IMR-90 (cell line): ENCODE data around the gene IZUMO4. TPM values are rescaled to one million over a fixed set of nuclear protein-coding genes. Genes with fewer than 3 reads are reported as not detected.
A peak's percentile ranks its signal among the peaks of the same experiment; 100 is the strongest.

Experiments
- ATAC-seq: fragments of 200-7000 bp; cut with Tn5 transposase; 2 replicates; pipeline ENCODE4 v1.9.1; 2020; ENCODE audit warnings: low read depth, mild to moderate bottlenecking, moderate library complexity
- BruUV-seq: library from RNA; stranded (reverse); fragments of 400-500 nt; replicated peaks from 2 replicates; lab custom pipeline; 2021; lab: Mats Ljungman, UMichigan
- CTCF ChIA-PET: fragments of 300-600 bp; formaldehyde crosslinking; extraction: SDS; loops from one replicate; lab custom pipeline; 2021; ENCODE audit warnings: antibody characterized with exemption; lab: Yijun Ruan, JAX
- POLR2A ChIA-PET: fragments of 300-600 bp; sonication (Branson Sonifier 250); formaldehyde crosslinking; loops from one replicate; lab custom pipeline; 2022; ENCODE audit warnings: antibody characterized with exemption; ENCODE audit not compliant: unreplicated experiment; lab: Charles Lee
- DNase-seq: peaks from one replicate; pipeline ENCODE4 v3.0.0; 2013
- H2AFZ ChIP-seq: replicated peaks from 2 replicates; pipeline ENCODE3; 2013; ENCODE audit warnings: low read length, mild to moderate bottlenecking; ENCODE audit not compliant: poor library complexity
- H2AK5ac ChIP-seq: 2 replicates; pipeline ENCODE4 v1.6.1; 2013; ENCODE audit warnings: low read depth, low read length, inconsistent platforms
- H2AK9ac ChIP-seq: replicated peaks from 2 replicates; pipeline ENCODE3; 2013; ENCODE audit warnings: mild to moderate bottlenecking, low read depth, low read length, moderate library complexity; ENCODE audit not compliant: poor library complexity
- H2BK120ac ChIP-seq: 2 replicates; pipeline ENCODE4 v1.6.1; 2013; ENCODE audit warnings: low read depth, low read length, inconsistent platforms
- H2BK15ac ChIP-seq: 3 replicates; pipeline ENCODE4 v1.6.1; 2013; ENCODE audit warnings: low read depth, low read length, inconsistent platforms
- H2BK20ac ChIP-seq: 2 replicates; pipeline ENCODE4 v1.6.1; 2013; ENCODE audit warnings: low read depth, mild to moderate bottlenecking, inconsistent platforms, low read length, moderate library complexity
- H2BK5ac ChIP-seq: 2 replicates; pipeline ENCODE4 v1.6.1; 2013; ENCODE audit warnings: mild to moderate bottlenecking, low read depth, low read length, inconsistent platforms; ENCODE audit not compliant: poor library complexity, severe bottlenecking
- H3K14ac ChIP-seq: replicated peaks from 2 replicates; pipeline ENCODE4 v1.6.1; 2013; ENCODE audit warnings: low read depth, low read length, inconsistent platforms
- H3K18ac ChIP-seq: 2 replicates; pipeline ENCODE4 v1.6.1; 2013; ENCODE audit warnings: low read depth, low read length, control low read depth
- H3K23ac ChIP-seq: 2 replicates; pipeline ENCODE4 v1.6.1; 2013; ENCODE audit warnings: low read depth, low read length, inconsistent platforms
- H3K27ac ChIP-seq: 2 replicates; pipeline ENCODE4 v1.5.1; 2013; ENCODE audit warnings: mild to moderate bottlenecking, control low read depth, low read length; ENCODE audit not compliant: insufficient read depth
- H3K27me3 ChIP-seq: 2 replicates; pipeline ENCODE4 v1.6.1; 2013; ENCODE audit warnings: low read length; ENCODE audit not compliant: control insufficient read depth, insufficient read depth
- H3K36me3 ChIP-seq: 2 replicates; pipeline ENCODE4 v1.6.1; 2013; ENCODE audit warnings: low read length, mixed read lengths; ENCODE audit not compliant: control insufficient read depth, insufficient read depth
- H3K4ac ChIP-seq: 2 replicates; pipeline ENCODE4 v1.6.1; 2013; ENCODE audit warnings: low read depth, low read length, inconsistent platforms
- H3K4me1 ChIP-seq: 2 replicates; pipeline ENCODE4 v1.6.1; 2013; ENCODE audit warnings: low read length, mixed read lengths; ENCODE audit not compliant: control insufficient read depth, insufficient read depth
- H3K4me2 ChIP-seq: 2 replicates; pipeline ENCODE4 v1.6.1; 2013; ENCODE audit warnings: low read depth, mild to moderate bottlenecking, control low read depth, low read length, moderate library complexity
- H3K4me3 ChIP-seq: 2 replicates; pipeline ENCODE4 v1.5.1; 2013; ENCODE audit warnings: low read depth, mild to moderate bottlenecking, control low read depth, low read length, moderate library complexity; ENCODE audit not compliant: insufficient read depth
- H3K56ac ChIP-seq: 2 replicates; pipeline ENCODE4 v1.6.1; 2013; ENCODE audit warnings: low read length, inconsistent platforms; ENCODE audit not compliant: insufficient read depth; ENCODE audit errors: extremely low read depth
- H3K79me1 ChIP-seq, 2 experiments: 2 replicates each; pipeline ENCODE4 v1.6.1; 2013; ENCODE audit warnings: low read length in 2 of 2, inconsistent platforms in 1 of 2, low read depth in 1 of 2
- H3K9ac ChIP-seq: 2 replicates; pipeline ENCODE4 v1.6.1; 2013; ENCODE audit warnings: low read depth, low read length, control low read depth
- H3K9me1 ChIP-seq: 2 replicates; pipeline ENCODE4 v1.6.1; 2013; ENCODE audit warnings: low read length, inconsistent platforms; ENCODE audit not compliant: insufficient read depth
- H3K9me3 ChIP-seq: 2 replicates; pipeline ENCODE4 v1.6.1; 2013; ENCODE audit warnings: low read length; ENCODE audit not compliant: control insufficient read depth, insufficient read depth
- H4K20me1 ChIP-seq: 2 replicates; pipeline ENCODE4 v1.6.1; 2013; ENCODE audit warnings: low read length, inconsistent platforms; ENCODE audit not compliant: insufficient read depth
- H4K5ac ChIP-seq: 2 replicates; pipeline ENCODE4 v1.6.1; 2013; ENCODE audit warnings: mild to moderate bottlenecking, low read depth, low read length, control low read depth
- H4K8ac ChIP-seq, 2 experiments: 2 replicates each; pipeline ENCODE4 v1.6.1; 2013; ENCODE audit warnings: low read depth in 2 of 2, low read length in 2 of 2, control low read depth in 1 of 2, inconsistent platforms in 1 of 2
- H4K91ac ChIP-seq: 2 replicates; pipeline ENCODE4 v1.6.1; 2013; ENCODE audit warnings: low read depth, low read length, inconsistent platforms; ENCODE audit not compliant: insufficient read depth
- BHLHE40 ChIP-seq: fragments of 150-350 bp; IDR thresholded peaks from 2 replicates; pipeline ENCODE4 v1.6.1; 2016; ENCODE audit warnings: mild to moderate bottlenecking, low read depth, low read length
- CEBPB ChIP-seq: IDR thresholded peaks from 2 replicates; pipeline ENCODE4 v1.6.1; 2012; ENCODE audit warnings: low read depth, low read length, improper control_type of control experiment
- FOS ChIP-seq: fragments of 150-350 bp; IDR thresholded peaks from 2 replicates; pipeline ENCODE4 v1.6.1; 2016; ENCODE audit warnings: low read depth, low read length
- MAFK ChIP-seq: IDR thresholded peaks from 2 replicates; pipeline ENCODE4 v1.6.1; 2012; ENCODE audit warnings: low read depth, low read length, improper control_type of control experiment
- MAZ ChIP-seq: IDR thresholded peaks from 2 replicates; pipeline ENCODE4 v1.6.1; 2012; ENCODE audit warnings: low read depth, mild to moderate bottlenecking, low read length, improper control_type of control experiment, moderate library complexity, borderline replicate concordance
- MXI1 ChIP-seq: IDR thresholded peaks from 2 replicates; pipeline ENCODE4 v1.6.1; 2012; ENCODE audit warnings: low read depth, mild to moderate bottlenecking, low read length, moderate library complexity, borderline replicate concordance
- NFE2L2 ChIP-seq: fragments of 150-350 bp; IDR thresholded peaks from 2 replicates; pipeline ENCODE4 v1.6.1; 2016; ENCODE audit warnings: low read depth, mild to moderate bottlenecking, low read length
- POLR2A ChIP-seq: IDR thresholded peaks from 2 replicates; pipeline ENCODE4 v1.6.1; 2012; ENCODE audit warnings: mild to moderate bottlenecking, low read depth, low read length
- RCOR1 ChIP-seq: IDR thresholded peaks from 2 replicates; pipeline ENCODE4 v1.6.1; 2012; ENCODE audit warnings: mild to moderate bottlenecking, low read length, improper control_type of control experiment; ENCODE audit not compliant: insufficient replicate concordance
- RFX5 ChIP-seq: IDR thresholded peaks from 2 replicates; pipeline ENCODE4 v1.8.0; 2012; ENCODE audit warnings: low read depth, mild to moderate bottlenecking, low read length, moderate library complexity
- SMC3 ChIP-seq: fragments of 150-350 bp; IDR thresholded peaks from 2 replicates; pipeline ENCODE4 v1.6.1; 2016; ENCODE audit warnings: low read depth, mild to moderate bottlenecking, antibody characterized with exemption, low read length, moderate library complexity
- WGBS, 2 experiments: methylation state at CpG; one replicate each; pipeline versions ENCODE4 v1.1.5 to v1.1.7; 2013; ENCODE audit warnings: missing lambda C conversion rate in 2 of 2; ENCODE audit not compliant: insufficient read length in 1 of 2; ENCODE audit errors: extremely low coverage in 2 of 2; 5-methylcytosine and 5-hydroxymethylcytosine counted together
- dilution Hi-C: fragments of 300-500 bp; cut with HindIII; formaldehyde crosslinking; loops from one replicate; pipeline ENCODE4 v1.14.3; 2018; ENCODE audit warnings: low sequenced_read_pairs; ENCODE audit not compliant: unreplicated experiment
- in situ Hi-C: fragments of 300-500 bp; cut with MboI; formaldehyde crosslinking; loops from 3 replicates; pipeline ENCODE4 v1.14.3; 2019; ENCODE audit warnings: low sequenced_read_pairs, inconsistent platforms, mixed read lengths
- intact Hi-C: fragments of 100-400 bp; cut with micrococcal nuclease; formaldehyde crosslinking; loops from 2 replicates; pipeline ENCODE4 v1.10.0; 2022
- polyA plus RNA-seq, 3 experiments: library from polyadenylated mRNA; depleted of rRNA; stranded (reverse); fragments of >200 nt; gene quantifications; 2 replicates each; pipeline ENCODE4 v1.2.3, GENCODE V29; 2012; ENCODE audit warnings: low replicate concordance in 1 of 3
- total RNA-seq: library from RNA; depleted of rRNA; stranded (reverse); fragments of >200 nt; gene quantifications from 2 replicates; pipeline ENCODE4 v1.2.3, GENCODE V29; 2012
- TF ChIP-seq, protein P1 (sequence below): conservative IDR thresholded peaks from 2 replicates; pipeline ENCODE4 v1.5.1; 2012; ENCODE audit warnings: mild to moderate bottlenecking, low read depth, low read length, improper control_type of control experiment
- TF ChIP-seq, protein P2 (sequence below): fragments of 150-350 bp; IDR thresholded peaks from 2 replicates; pipeline ENCODE4 v1.6.1; 2017; ENCODE audit warnings: mild to moderate bottlenecking, antibody characterized with exemption, low read length, low read depth
- TF ChIP-seq, protein P3 (sequence below): fragments of 150-350 bp; IDR thresholded peaks from 2 replicates; pipeline ENCODE4 v1.6.1; 2016; ENCODE audit warnings: low read depth, mild to moderate bottlenecking, low read length, moderate library complexity, borderline replicate concordance

IZUMO4 gene
- total and polyA plus RNA-seq, 2 of the 4 experiments (the other 2 are of a cell fraction) = 0.72 to 2.8 TPM

DNA sequence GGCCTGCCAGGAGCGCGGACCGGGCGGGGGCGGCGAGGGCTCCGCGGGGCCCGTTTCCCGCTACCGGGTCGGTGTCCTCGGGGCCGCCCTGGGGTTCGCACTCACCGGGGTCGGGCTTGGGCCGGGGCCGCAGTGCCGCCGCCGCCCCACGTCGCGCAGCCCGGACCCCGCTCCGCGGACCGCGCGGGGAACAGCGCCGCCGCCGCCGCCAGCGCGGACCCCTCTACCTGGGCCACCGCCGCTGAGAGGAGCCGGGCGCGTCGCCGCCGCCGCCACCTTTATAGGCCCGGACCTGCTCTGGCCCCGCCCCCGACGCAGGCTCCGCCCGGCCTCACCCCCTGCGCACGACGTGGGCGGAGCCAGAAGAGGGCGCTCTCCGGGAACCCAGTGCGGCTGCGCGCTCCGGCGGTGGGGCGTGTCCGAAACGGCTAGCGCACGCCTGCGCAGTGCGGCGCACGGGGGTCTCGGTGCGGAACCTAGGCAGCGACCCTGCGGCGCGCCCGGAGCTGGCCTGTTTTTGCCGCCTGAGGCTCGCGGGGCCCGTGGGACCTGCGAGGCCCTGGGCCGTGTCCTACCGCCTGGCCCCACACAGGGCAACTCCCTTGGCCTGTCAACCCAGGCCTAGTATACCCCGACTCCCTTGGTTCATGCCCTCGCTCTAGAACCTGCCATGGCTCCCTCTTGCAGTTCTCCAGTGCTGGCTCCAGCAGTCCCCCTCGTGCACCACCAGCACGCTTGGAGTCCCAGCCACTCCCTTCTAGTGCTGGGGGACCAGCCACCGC lies 45.5 kb upstream of the IZUMO4 start, which contains the start of gene MKNK2:
TSS of gene MKNK2 (minus strand) at position 254 of the 782 bp plus-strand sequence. CDS start 393 bp downstream, outside the sequence.
- Histone ChIP-seq H3K23ac (peak within 1 kb of the TSS; percentile 61; the same call in 1 of the 2 replicates), H2BK120ac (peak within 1 kb of the TSS; percentile 1; the same call in 1 of the 2 replicates), H3K4me2 (peak within 1 kb of the TSS; percentile 90), H4K5ac (peak within 1 kb of the TSS; percentile 92), H3K9ac (peak within 1 kb of the TSS; percentile 80), H3K27ac (peak within 1 kb of the TSS; percentile 85), H4K20me1 (peaks cover 43% of the 10 kb centered on the region), H3K9me3 (no peaks in the 10 kb centered on the region), H3K36me3 (peaks cover 6% of the 10 kb centered on the region; the same call in 1 of the 2 replicates), H3K9me1 (peaks cover 9% of the 10 kb centered on the region), H4K91ac (peak within 1 kb of the TSS; percentile 72), H2AK5ac (peak within 1 kb of the TSS; percentile 83), H3K4ac (peak within 1 kb of the TSS; percentile 64), H3K4me3 (peak within 1 kb of the TSS; percentile 75), H2AK9ac (peak within 1 kb of the TSS; percentile 97), H3K56ac (peak within 1 kb of the TSS; percentile 32; the same call in 1 of the 2 replicates), H4K8ac (peak within 1 kb of the TSS; percentile 93 to 97), H2AFZ (peak within 1 kb of the TSS; percentile 90), H2BK5ac (peak within 1 kb of the TSS; percentile 80), H2BK20ac (no peak within 1 kb of the TSS), H3K27me3 (no peaks in the 10 kb centered on the region), H3K18ac (peak within 1 kb of the TSS; percentile 32; the same call in 1 of the 2 replicates), H3K79me1 (peaks cover 5 to 55% of the 10 kb centered on the region in 2 experiments; a peak in 3 of 4 replicates), H3K14ac (peak within 1 kb of the TSS; percentile 51), H2BK15ac (no peak within 1 kb of the TSS), H3K4me1 (peaks cover 30% of the 10 kb centered on the region)
- intact Hi-C loops = no loop called here
- WGBS, 2 experiments = 3% methylated on average over 46 of the region's 93 CpGs; no CpG with 5 or more reads in 1 of the 2 experiments
- peak; percentile 79 for DNase-seq
- peak; percentile 93 for ATAC-seq
- ChIA-PET POLR2A (no interaction called here), CTCF (no interaction called here)
- dilution Hi-C loops = no loop called here
- in situ Hi-C loops = no loop called here
- no TSS peak for BruUV-seq
- no peak for TF ChIP-seq CEBPB
- no peak for TF ChIP-seq MAFK
- TF ChIP-seq RFX5 = no peak
- TF ChIP-seq, protein P1, sequence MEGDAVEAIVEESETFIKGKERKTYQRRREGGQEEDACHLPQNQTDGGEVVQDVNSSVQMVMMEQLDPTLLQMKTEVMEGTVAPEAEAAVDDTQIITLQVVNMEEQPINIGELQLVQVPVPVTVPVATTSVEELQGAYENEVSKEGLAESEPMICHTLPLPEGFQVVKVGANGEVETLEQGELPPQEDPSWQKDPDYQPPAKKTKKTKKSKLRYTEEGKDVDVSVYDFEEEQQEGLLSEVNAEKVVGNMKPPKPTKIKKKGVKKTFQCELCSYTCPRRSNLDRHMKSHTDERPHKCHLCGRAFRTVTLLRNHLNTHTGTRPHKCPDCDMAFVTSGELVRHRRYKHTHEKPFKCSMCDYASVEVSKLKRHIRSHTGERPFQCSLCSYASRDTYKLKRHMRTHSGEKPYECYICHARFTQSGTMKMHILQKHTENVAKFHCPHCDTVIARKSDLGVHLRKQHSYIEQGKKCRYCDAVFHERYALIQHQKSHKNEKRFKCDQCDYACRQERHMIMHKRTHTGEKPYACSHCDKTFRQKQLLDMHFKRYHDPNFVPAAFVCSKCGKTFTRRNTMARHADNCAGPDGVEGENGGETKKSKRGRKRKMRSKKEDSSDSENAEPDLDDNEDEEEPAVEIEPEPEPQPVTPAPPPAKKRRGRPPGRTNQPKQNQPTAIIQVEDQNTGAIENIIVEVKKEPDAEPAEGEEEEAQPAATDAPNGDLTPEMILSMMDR = peak; percentile 81
- no peak for TF ChIP-seq BHLHE40
- TF ChIP-seq POLR2A = peak; percentile 99
- TF ChIP-seq FOS = no peak
- TF ChIP-seq, protein P2, sequence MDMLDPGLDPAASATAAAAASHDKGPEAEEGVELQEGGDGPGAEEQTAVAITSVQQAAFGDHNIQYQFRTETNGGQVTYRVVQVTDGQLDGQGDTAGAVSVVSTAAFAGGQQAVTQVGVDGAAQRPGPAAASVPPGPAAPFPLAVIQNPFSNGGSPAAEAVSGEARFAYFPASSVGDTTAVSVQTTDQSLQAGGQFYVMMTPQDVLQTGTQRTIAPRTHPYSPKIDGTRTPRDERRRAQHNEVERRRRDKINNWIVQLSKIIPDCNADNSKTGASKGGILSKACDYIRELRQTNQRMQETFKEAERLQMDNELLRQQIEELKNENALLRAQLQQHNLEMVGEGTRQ = no peak
- no peak for TF ChIP-seq NFE2L2
- peak; percentile 89; the same call in 1 of the 2 replicates for TF ChIP-seq MAZ
- TF ChIP-seq MXI1 = peak; percentile 38; the same call in 1 of the 2 replicates
- TF ChIP-seq, protein P3, sequence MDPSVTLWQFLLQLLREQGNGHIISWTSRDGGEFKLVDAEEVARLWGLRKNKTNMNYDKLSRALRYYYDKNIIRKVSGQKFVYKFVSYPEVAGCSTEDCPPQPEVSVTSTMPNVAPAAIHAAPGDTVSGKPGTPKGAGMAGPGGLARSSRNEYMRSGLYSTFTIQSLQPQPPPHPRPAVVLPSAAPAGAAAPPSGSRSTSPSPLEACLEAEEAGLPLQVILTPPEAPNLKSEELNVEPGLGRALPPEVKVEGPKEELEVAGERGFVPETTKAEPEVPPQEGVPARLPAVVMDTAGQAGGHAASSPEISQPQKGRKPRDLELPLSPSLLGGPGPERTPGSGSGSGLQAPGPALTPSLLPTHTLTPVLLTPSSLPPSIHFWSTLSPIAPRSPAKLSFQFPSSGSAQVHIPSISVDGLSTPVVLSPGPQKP = no peak
- peak; percentile 39 for TF ChIP-seq RCOR1
- TF ChIP-seq SMC3 = peak; percentile 25
